ENCODE results near the gene NR2F2. TPM values are rescaled to one million over a fixed set of nuclear protein-coding genes. Genes with fewer than 3 reads are reported as not detected.

Gene NR2F2
- total RNA-seq, 1 donor from 2014 or later = not detected

DNA sequence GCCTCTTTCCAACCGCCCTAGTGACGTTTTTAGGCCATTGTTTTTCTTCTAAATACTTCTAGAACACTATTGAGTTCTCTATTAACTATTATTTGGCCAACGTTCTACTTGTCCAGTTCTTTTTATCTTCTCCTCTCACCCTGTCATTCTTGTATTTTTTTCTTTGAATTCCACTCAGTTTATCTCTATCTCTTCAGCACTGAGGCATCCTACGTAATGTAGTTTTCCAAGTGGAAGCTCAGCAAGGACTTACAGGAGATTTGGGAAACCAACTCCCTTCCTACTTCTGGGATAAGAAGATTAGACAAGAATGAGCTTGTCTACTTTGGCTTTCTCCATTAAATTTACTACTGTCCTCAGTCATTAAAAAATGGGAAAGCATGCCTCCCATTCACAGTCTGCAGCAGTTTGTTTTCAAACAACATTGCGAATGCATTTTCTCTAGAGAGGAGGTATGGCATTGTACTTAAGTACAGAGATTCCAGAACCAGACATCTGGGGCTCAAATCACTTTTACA lies 21.3 kb upstream of the NR2F2 start:
- ATAC-seq (ENCODE audit: low read depth) (no peak), DNase-seq (no peak)
- no peaks in the 10 kb centered on the region for H3K4me1 Mint-ChIP-seq
- H3K9me3 Mint-ChIP-seq = peaks cover 2% of the 10 kb centered on the region
- H3K27ac Mint-ChIP-seq = no peak overlapping the region
- ChIA-PET CTCF (no interaction called here), POLR2A (no interaction called here)
- intact Hi-C loops (cut with micrococcal nuclease) = no loop called here
- no peaks in the 10 kb centered on the region for H3K27me3 Mint-ChIP-seq
- TF ChIP-seq, protein P1, sequence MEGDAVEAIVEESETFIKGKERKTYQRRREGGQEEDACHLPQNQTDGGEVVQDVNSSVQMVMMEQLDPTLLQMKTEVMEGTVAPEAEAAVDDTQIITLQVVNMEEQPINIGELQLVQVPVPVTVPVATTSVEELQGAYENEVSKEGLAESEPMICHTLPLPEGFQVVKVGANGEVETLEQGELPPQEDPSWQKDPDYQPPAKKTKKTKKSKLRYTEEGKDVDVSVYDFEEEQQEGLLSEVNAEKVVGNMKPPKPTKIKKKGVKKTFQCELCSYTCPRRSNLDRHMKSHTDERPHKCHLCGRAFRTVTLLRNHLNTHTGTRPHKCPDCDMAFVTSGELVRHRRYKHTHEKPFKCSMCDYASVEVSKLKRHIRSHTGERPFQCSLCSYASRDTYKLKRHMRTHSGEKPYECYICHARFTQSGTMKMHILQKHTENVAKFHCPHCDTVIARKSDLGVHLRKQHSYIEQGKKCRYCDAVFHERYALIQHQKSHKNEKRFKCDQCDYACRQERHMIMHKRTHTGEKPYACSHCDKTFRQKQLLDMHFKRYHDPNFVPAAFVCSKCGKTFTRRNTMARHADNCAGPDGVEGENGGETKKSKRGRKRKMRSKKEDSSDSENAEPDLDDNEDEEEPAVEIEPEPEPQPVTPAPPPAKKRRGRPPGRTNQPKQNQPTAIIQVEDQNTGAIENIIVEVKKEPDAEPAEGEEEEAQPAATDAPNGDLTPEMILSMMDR (IDR thresholded peaks at IDR 0.05) = no peak
- H3K36me3 Mint-ChIP-seq (ENCODE audit: low read depth) = no peaks in the 10 kb centered on the region
- no peak overlapping the region for H3K4me3 Mint-ChIP-seq

DNA sequence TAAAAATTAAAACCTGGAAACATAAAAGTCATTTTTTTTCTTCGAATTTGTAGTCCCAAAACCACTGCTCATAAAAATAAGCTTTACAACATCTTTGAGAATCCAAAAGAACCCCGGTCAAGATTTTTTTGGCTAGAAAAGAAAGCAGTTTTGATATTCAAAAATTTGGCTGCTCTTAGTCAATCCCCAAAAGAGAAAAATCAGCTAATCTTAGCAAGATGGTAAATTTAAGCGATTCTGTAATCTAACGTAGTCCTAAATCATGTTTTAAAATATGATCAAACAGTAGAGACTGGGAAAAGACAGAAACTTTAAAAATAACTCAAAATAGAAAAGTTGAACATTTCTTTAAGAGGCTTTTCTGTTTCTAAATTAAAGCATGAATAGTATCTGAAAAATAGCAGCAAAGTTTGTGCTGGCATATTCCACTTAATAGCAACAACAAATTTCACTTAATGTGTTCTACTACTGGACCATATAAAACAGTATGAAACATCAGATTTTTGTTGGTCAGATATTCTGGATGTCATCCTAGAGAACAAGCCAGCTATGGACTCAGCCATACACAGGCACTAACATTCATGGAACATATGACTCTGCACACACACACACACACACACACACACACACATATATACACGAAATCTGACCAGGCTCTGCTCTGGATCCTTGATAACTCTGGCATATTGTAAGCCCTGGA lies 19.1 kb upstream of the NR2F2 start:
- ATAC-seq (ENCODE audit: low read depth) (no peak), DNase-seq (no peak)
- Mint-ChIP-seq H3K36me3 (ENCODE audit: low read depth) (no peaks in the 10 kb centered on the region), H3K9me3 (peaks cover 2% of the 10 kb centered on the region), H3K27ac (no peak overlapping the region), H3K4me3 (no peak overlapping the region), H3K4me1 (no peaks in the 10 kb centered on the region), H3K27me3 (no peaks in the 10 kb centered on the region)
- intact Hi-C loops (cut with micrococcal nuclease) = no loop called here
- POLR2A ChIA-PET = no interaction called here
- CTCF ChIA-PET = no interaction called here
- TF ChIP-seq, protein P1 (IDR thresholded peaks at IDR 0.05) = no peak

DNA sequence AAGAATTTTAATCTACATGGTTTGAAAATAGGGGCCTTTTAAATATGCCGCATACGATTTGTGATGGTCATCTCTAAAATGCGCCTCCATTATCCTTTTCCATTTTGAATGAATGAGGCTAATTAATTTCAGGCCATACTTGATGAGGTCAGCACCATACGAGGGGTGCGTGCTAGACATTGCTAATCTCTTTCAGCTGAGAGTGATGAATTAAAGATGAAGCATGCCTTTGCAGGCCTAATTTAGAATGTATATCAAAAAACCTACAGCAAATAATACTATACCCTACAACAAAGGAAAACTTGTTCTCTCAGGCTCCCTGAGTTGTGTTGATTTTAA lies 18.6 kb upstream of the NR2F2 start:
- no peak for ATAC-seq (ENCODE audit: low read depth)
- intact Hi-C loops (cut with micrococcal nuclease) = no loop called here
- Mint-ChIP-seq H3K36me3 (ENCODE audit: low read depth) (no peaks in the 10 kb centered on the region), H3K9me3 (no peaks in the 10 kb centered on the region), H3K4me1 (no peaks in the 10 kb centered on the region), H3K27ac (no peak overlapping the region), H3K27me3 (no peaks in the 10 kb centered on the region), H3K4me3 (no peak overlapping the region)
- CTCF ChIA-PET = no interaction called here
- TF ChIP-seq, protein P1 (IDR thresholded peaks at IDR 0.05) = no peak
- no peak for DNase-seq
- POLR2A ChIA-PET = no interaction called here

DNA sequence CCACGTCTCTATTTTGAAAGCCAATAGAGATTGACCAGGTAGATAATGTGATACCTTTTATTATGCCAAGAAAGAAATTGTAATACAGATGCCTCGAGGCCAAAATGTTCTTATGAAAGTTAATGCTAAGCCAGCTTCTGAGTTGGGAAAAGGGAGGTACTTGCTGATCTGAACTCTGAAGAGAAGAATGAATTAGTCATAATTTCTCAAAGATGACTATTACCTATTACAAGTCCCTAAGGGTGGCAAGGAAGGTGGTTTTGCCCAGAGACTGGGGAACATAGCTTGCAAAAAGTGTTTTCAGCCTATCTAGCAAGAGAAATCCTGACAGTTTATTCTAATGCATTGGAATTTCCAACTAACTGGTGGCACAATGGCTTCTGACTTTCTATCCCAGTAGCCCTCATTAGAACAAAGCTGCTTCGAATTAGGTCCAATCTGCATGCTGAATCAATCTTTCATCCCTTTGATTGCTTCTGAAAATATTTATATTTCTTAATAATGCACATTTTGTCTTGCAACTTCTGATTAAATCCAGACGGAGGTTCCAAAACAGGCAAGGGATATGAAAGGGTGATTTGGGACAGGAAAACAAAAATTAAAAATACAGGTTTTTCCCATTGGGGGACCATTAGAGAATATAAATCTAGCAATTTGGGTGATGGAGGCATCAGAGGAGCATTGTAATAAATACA lies 17.7 kb upstream of the NR2F2 start:
- TF ChIP-seq, protein P1 (IDR thresholded peaks at IDR 0.05) = no peak
- Mint-ChIP-seq H3K4me1 (no peaks in the 10 kb centered on the region), H3K27ac (no peak overlapping the region), H3K9me3 (no peaks in the 10 kb centered on the region), H3K27me3 (peaks cover 3% of the 10 kb centered on the region), H3K4me3 (no peak overlapping the region), H3K36me3 (ENCODE audit: low read depth) (no peaks in the 10 kb centered on the region)
- POLR2A ChIA-PET = no interaction called here
- intact Hi-C loops (cut with micrococcal nuclease) = no loop called here
- ATAC-seq (ENCODE audit: low read depth) (no peak), DNase-seq (no peak)
- CTCF ChIA-PET = no interaction called here

DNA sequence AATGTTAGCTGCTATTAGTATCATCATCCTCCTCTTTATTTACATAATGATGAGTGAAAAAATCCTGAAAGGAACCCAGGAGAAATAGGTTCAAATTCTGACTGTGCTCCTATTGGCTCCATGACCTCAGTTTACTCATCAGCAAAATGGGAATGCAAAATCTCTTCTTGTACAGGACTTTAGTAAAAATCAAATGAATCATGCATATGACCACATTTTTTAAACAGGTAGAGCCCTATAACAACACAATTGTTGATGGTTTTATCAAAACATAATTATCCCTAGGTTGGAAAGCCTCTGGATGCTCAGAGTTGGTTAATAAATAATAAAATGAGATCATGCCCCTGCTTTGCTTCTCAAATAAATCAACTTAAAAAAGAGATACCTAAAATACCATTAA lies 16.0 kb upstream of the NR2F2 start:
- ChIA-PET CTCF (no interaction called here), POLR2A (no interaction called here)
- H3K27ac Mint-ChIP-seq = no peak overlapping the region
- H3K4me3 Mint-ChIP-seq = no peak overlapping the region
- intact Hi-C loops (cut with micrococcal nuclease) = no loop called here
- no peaks in the 10 kb centered on the region for H3K9me3 Mint-ChIP-seq
- peaks cover 5% of the 10 kb centered on the region for H3K27me3 Mint-ChIP-seq
- no peaks in the 10 kb centered on the region for H3K36me3 Mint-ChIP-seq (ENCODE audit: low read depth)
- TF ChIP-seq, protein P1 (IDR thresholded peaks at IDR 0.05) = no peak
- DNase-seq = no peak
- H3K4me1 Mint-ChIP-seq = no peaks in the 10 kb centered on the region
- ATAC-seq (ENCODE audit: low read depth) = no peak
